ENCODE measurements around the gene ADCY9.

ADCY9 gene

DNA sequence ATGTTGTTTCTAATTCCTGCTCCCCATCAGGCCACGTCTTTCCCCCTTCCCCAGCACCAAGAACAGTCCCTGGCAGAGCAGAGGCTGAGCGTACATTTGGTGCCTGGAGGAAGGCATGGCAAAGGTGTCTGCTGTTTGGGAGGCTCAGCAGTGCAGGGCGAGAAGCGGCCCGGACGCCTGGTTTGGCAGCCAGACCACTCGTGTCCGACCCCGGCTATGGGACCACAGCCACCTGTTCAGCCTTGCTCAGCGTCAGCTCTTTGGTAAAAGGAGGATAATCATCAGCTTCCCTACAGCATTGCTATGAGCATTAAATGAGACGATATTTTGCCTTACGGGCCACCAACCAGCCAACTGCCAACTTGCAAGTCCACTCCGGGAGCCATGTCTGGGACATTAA is 129.0 kb downstream of the ADCY9 start:
- H3K4me3 ChIP-seq (IDR thresholded peaks at IDR 0.05; ENCODE audit: insufficient read depth, low read depth, low read length), result no peak overlapping the region
- no peaks in the 10 kb centered on the region for H3K36me3 ChIP-seq (ENCODE audit: insufficient read depth)
- H3K27me3 ChIP-seq (ENCODE audit: insufficient read depth, low read depth), result no peaks in the 10 kb centered on the region
- H2AFZ ChIP-seq (ENCODE audit: low read depth), result no peak overlapping the region
- H3K4me2 ChIP-seq, result no peak overlapping the region
- no peaks in the 10 kb centered on the region for H3K4me1 ChIP-seq (ENCODE audit: low read depth, poor library complexity, severe bottlenecking)
- H4K20me1 ChIP-seq (ENCODE audit: insufficient read depth), result no peaks in the 10 kb centered on the region
- H3K79me2 ChIP-seq (ENCODE audit: insufficient read depth, low read depth), result no peaks in the 10 kb centered on the region
- no peak overlapping the region for H3K27ac ChIP-seq
- TF ChIP-seq CTCF (conservative IDR thresholded peaks at IDR 0.05; ENCODE audit: low read depth, low read length), result no peak
- H3K9ac ChIP-seq, result no peak overlapping the region

- TF ChIP-seq CTCF (conservative IDR thresholded peaks at IDR 0.05; ENCODE audit: low read depth, low read length), result no peak
- H3K36me3 ChIP-seq (ENCODE audit: insufficient read depth), result no peaks in the 10 kb centered on the region
- no peak overlapping the region for H2AFZ ChIP-seq (ENCODE audit: low read depth)
- H3K27ac ChIP-seq, result no peak overlapping the region
- no peaks in the 10 kb centered on the region for H3K4me1 ChIP-seq (ENCODE audit: low read depth, poor library complexity, severe bottlenecking)
- no peak overlapping the region for H3K4me2 ChIP-seq
- no peaks in the 10 kb centered on the region for H3K27me3 ChIP-seq (ENCODE audit: insufficient read depth, low read depth)
- no peaks in the 10 kb centered on the region for H4K20me1 ChIP-seq (ENCODE audit: insufficient read depth)
- H3K9ac ChIP-seq, result no peak overlapping the region
- no peaks in the 10 kb centered on the region for H3K79me2 ChIP-seq (ENCODE audit: insufficient read depth, low read depth)
- H3K4me3 ChIP-seq (IDR thresholded peaks at IDR 0.05; ENCODE audit: insufficient read depth, low read depth, low read length), result no peak overlapping the region
Observed at GRCh38 chr16:3986235-3986544, 130.1 kb downstream of the ADCY9 start.

- no peak overlapping the region for H3K4me2 ChIP-seq
- H3K27ac ChIP-seq, result no peak overlapping the region
- no peaks in the 10 kb centered on the region for H3K36me3 ChIP-seq (ENCODE audit: insufficient read depth)
Observed at GRCh38 chr16:3984111-3985060, 131.9 kb downstream of the ADCY9 start.

GRCh38 chr16:3983081-3983520 is 133.1 kb downstream of the ADCY9 start:
- Histone ChIP-seq H3K36me3 (ENCODE audit: insufficient read depth) (no peaks in the 10 kb centered on the region), H3K4me2 (no peak overlapping the region), H3K79me2 (ENCODE audit: insufficient read depth, low read depth) (no peaks in the 10 kb centered on the region), H3K4me3 (IDR thresholded peaks at IDR 0.05; ENCODE audit: insufficient read depth, low read depth, low read length) (no peak overlapping the region), H2AFZ (ENCODE audit: low read depth) (no peak overlapping the region), H3K27ac (no peak overlapping the region), H3K4me1 (ENCODE audit: low read depth, poor library complexity, severe bottlenecking) (no peaks in the 10 kb centered on the region), H4K20me1 (ENCODE audit: insufficient read depth) (no peaks in the 10 kb centered on the region), H3K27me3 (ENCODE audit: insufficient read depth, low read depth) (no peaks in the 10 kb centered on the region), H3K9ac (no peak overlapping the region)
- TF ChIP-seq CTCF (conservative IDR thresholded peaks at IDR 0.05; ENCODE audit: low read depth, low read length), result no peak

More at GRCh38 chr16:3984111-3985060, 131.9 kb downstream of the ADCY9 start:
- H3K9ac ChIP-seq, result no peak overlapping the region
- H3K79me2 ChIP-seq (ENCODE audit: insufficient read depth, low read depth), result no peaks in the 10 kb centered on the region
- no peak for TF ChIP-seq CTCF (conservative IDR thresholded peaks at IDR 0.05; ENCODE audit: low read depth, low read length)
- H2AFZ ChIP-seq (ENCODE audit: low read depth), result no peak overlapping the region
- H3K4me1 ChIP-seq (ENCODE audit: low read depth, poor library complexity, severe bottlenecking), result no peaks in the 10 kb centered on the region
- no peak overlapping the region for H3K4me3 ChIP-seq (IDR thresholded peaks at IDR 0.05; ENCODE audit: insufficient read depth, low read depth, low read length)
- no peaks in the 10 kb centered on the region for H4K20me1 ChIP-seq (ENCODE audit: insufficient read depth)
- no peaks in the 10 kb centered on the region for H3K27me3 ChIP-seq (ENCODE audit: insufficient read depth, low read depth)
